ENCODE results near the gene GLRA2.

GLRA2 gene

GRCh38 chrX:14529290-14529989 is at the start of gene GLRA2:
Gene GLRA2 (plus strand): TSS chrX:14529536. CDS start chrX:14530058, 522 bp downstream.
- TF ChIP-seq CTCF (IDR thresholded peaks at IDR 0.05) = no peak

GRCh38 chrX:14489437-14489836 is 39.9 kb upstream of the GLRA2 start:
- TF ChIP-seq CTCF (IDR thresholded peaks at IDR 0.05) = no peak

GRCh38 chrX:14491689-14492088 is 37.6 kb upstream of the GLRA2 start:
- TF ChIP-seq CTCF (IDR thresholded peaks at IDR 0.05) = no peak

- TF ChIP-seq CTCF (IDR thresholded peaks at IDR 0.05) = no peak
Measured at GRCh38 chrX:14496674-14497073, 32.7 kb upstream of the GLRA2 start.

GRCh38 chrX:14497184-14497666 is 32.1 kb upstream of the GLRA2 start:
- TF ChIP-seq CTCF (IDR thresholded peaks at IDR 0.05) = no peak

- TF ChIP-seq CTCF (IDR thresholded peaks at IDR 0.05) = no peak
Measured at GRCh38 chrX:14501327-14501726, 28.0 kb upstream of the GLRA2 start.

- TF ChIP-seq CTCF (IDR thresholded peaks at IDR 0.05) = no peak
Measured at GRCh38 chrX:14504960-14505538, 24.3 kb upstream of the GLRA2 start.

All from LNCAP (cell line).